Measurements from ENCODE around the gene BFSP2.

BFSP2 gene

DNA sequence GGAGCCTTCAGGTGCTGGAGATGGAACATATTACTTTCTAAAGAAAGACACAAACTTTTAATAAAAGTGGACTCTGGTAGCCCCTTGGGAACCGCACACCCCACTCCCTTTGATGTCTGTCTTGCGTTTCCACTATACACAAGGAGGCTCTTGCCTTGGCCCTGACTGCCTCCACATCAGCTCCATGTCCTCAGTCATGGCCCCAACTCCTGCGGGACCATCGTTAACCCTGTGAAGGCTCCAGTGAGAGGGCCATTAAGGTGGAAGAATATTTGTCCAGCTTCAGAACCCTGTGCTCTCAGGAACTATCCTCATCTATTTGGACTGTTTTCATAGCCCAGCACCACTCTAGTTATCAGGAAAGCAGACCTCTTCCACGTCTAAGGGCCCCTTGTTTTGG lies 16.1 kb upstream of the BFSP2 start:
- DNase-seq (ENCODE audit: low spot score): no peak

- no peak for DNase-seq (ENCODE audit: low spot score)
Measured at GRCh38 chr3:133384331-133385027, 15.4 kb upstream of the BFSP2 start.

DNA sequence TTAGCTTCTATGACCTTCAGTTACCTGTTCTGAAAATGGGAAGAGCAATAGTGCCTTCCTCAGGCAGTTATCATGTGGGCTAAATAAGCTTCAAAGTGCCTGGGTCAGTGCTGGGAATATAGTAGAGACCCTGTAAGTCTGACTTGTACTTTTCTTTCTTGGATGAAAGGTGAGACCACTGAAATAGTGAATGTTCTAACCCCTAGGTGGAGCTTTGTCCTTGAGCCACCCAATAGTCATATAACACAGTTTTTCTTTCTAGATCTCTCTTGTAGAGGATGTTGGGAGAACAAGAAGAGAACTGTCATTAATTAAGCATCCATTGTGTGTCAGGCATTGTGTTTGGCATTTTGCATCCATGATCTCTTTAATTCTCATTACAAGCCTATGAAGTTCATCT lies 13.0 kb upstream of the BFSP2 start:
- no peak for DNase-seq (ENCODE audit: low spot score)

DNA sequence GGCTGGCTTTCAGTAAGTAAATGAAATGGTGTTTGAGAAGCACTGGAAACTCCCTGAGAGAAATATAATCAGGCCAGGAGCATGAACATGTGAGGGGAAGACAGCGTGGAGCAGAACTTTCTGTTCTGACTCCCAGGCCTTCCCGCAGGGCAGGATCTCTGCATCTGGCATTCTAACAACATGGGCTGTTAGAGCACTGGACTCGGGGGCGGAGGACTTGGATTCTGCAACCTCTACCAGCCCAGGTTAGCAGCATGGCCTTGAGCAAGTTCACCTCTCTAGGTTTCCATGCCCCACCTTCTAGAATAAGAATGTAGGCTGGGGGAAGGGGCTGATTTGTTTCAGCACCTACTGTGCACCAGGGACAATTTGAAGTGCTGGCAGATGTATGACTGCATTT lies 12.5 kb upstream of the BFSP2 start:
- no peak for DNase-seq (ENCODE audit: low spot score)

DNA sequence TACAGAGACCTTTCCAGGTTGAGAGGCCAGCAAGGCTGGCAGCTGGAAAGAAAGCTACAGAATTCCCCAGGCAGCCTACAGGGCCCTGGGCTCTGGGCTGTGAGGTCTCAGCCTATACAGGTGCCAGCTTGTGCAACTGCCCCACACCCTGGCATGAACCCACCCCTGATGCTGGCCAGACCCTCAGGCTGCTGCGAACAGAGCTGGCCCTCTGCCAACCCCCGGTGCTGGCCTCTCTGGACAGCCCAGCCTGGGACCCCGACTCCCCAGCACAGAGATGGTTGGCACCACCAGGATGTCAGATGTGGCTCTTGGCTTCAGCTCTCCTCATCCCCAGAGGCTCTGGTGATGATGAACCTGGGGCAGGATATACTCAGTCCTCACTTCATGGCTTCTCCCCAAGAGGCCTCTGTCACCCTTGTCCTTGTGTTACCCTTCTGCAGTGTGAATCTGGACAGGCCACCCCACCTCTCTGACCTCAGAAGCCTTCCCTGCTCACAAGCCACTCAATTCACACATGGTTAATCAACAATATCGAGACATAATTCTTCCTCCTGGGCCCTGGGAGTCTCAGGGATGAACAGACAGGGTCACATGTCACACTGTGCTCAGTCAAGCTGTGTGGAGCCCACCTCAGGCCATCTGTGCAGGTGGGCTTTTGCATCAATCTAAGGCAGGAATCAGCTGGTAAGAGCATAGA lies 11.0 kb upstream of the BFSP2 start:
- DNase-seq (ENCODE audit: low spot score): no peak

DNA sequence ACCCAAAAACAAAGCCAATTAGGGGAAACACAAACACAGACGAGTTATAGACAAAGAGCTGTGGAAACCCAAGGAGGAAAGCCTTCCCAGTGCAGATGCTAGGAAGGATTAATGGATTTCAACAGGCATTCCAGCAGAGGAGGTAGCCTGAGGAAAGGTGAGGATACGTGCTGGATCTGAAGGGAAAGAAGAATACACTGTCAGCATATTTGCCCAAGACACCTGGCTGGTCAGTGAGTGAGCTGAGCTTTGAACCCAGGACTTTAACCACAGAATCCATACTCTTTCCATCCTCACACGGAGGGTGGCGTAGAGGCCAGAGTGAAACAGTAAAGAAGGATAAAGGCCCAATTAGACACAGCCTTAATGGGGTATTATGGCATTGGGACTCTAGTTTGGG lies 9.1 kb upstream of the BFSP2 start:
- DNase-seq (ENCODE audit: low spot score): no peak

DNA sequence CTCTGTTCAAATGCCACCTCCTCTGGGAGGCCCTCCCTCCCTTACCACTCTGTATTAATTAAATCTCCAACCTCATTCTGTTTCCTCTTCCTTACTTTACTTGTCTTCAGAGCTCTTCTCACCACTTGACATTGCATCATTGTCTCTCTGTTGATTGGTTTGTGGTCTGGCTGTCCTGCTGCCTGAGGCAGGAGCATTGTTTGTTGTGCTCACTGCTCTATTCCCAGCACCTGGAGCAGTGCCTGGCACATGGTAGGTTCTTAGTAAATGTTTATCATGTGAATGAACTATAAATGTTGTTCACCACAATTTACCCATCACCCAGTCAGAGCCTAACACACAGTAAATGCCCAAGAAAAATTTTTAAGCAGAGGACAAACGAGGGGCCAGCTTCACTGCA lies 6.7 kb upstream of the BFSP2 start:
- no peak for DNase-seq (ENCODE audit: low spot score)

GRCh38 chr3:133393691-133394474 lies 6.0 kb upstream of the BFSP2 start:
- no peak for DNase-seq (ENCODE audit: low spot score)

GRCh38 chr3:133394561-133395311 lies 5.1 kb upstream of the BFSP2 start:
- DNase-seq (ENCODE audit: low spot score): no peak

DNA sequence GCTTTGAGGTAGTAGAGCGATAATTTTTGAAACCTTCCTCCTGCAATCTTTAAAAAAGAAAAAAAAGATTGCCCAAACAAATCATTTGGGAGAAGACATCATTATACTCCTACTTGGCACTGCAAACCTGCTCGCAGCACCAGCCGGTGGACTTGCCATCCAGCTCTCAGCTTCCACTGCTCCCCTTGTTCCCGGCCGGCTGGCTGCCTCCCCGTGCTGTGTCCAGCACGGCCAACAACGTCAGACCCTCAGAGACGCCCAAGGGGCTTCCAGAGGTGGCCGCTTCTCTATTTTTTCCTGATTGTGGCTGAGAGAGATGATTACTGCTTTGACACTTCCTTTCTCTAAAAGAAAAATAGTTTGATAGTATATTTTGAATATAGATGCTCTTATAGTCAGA lies 3.0 kb upstream of the BFSP2 start:
- no peak for DNase-seq (ENCODE audit: low spot score)

DNA sequence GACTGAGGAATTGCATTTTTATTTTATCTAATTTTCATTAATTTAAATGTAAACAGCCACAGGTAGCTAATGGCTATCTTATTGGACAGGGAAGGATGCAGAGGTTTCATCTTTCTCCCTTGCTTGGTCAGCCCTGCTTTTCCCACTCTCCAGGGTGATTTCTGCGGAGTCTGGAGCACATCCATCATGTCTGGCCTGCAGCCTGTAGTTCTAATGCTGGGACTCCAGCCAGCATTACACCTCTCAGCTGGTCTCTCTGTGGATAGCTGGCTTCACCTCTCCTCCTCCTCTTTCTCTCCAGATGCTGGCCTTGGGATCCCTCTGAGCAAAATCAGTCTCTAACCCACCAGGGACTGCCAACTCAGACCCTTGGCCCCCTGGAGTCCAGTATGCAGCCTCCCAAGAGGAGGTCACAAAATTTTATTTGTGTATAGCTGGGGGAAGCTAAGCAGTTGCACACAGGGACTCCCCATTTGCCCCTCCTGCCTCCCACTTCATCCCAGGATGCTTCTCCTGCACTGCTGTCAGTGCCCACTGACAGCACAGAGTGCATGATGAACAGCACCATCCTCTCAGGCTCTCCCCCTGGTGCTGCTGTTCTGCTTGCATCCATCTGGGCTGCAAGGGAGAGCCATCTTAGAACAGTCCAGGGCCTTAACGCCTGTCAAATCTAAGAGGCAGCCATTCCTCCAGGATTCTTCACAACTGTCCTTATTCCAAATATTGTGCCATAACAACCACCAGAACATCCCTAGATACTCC lies 1.7 kb downstream of the BFSP2 start:
- DNase-seq (ENCODE audit: low spot score): no peak

DNA sequence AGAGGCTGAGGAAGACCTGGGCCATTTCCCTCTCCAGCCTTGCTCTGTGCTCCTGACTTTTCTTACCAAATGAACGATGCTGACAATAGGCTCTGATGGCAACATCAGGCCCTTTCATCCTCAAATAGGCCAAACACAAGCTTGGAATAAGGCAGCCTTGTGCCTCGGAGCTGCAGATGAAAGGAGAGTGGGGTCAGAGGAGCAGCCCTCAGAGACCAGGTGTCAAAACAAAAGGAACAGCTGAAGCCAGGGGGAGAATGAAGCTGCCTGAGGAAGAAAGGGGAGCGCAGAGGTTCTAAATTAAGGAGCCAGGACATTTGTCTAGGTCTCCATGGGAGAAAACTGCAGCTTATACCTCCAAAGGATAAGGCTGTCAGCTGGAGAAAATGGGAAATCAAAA lies 5.1 kb downstream of the BFSP2 start:
- DNase-seq (ENCODE audit: low spot score): no peak

DNA sequence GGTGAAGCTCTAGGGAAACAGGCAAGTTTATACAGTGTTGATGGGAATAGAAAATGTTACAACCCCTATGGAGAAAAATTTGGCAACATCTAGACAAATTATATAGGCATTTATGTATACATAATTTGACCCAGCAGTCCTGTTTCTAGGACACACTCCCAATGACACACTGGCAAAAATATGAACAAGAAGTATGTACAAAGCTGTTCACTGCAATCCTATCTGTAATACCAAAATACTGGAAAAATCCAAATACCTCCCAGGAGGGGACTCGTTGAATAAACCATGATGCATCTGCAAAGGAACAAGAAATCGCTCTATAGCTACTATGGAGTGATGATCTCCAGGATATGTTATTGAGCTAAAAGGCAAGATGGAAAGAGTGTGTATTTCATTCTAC lies 8.5 kb downstream of the BFSP2 start:
- no peak for DNase-seq (ENCODE audit: low spot score)

- no peak for DNase-seq (ENCODE audit: low spot score)
Measured at GRCh38 chr3:133408961-133409360, 9.1 kb downstream of the BFSP2 start.

DNA sequence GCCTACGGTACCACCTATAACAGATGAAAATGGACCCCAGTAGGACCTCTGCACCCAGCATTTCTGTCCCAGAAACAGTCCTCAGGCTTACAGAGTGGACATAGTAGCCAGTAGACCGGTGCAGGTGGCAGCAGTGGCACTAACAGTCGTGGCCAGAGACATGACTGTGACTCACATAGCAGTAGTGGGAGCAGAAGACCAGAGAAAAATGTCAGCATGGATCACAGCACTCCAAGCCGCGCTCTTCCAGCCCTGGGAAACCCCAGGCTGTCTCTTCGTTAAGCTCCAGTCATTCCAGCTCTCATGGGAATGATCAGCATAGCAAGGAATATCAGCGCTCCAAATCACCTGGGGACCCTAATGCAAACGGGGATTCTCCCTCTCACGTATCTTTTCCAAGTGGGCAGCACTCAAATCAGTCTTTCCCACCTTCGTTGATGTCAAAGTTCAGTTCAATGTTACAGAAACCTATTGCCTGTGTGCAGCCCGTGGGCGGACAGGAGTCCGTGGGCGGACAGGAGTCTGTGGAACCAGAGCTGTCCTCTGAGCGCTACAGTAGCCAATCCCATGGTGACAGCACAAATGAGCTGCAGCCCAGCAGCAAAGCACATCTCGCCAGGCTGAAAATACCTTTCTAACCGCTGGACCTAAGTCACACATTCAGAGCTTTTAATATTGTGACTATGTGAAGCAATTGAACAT lies 10.5 kb downstream of the BFSP2 start:
- DNase-seq (ENCODE audit: low spot score): no peak

GRCh38 chr3:133412183-133413132 lies 12.6 kb downstream of the BFSP2 start:
- no peak for DNase-seq (ENCODE audit: low spot score)

GRCh38 chr3:133413161-133414020 lies 13.5 kb downstream of the BFSP2 start:
- no peak for DNase-seq (ENCODE audit: low spot score)

- DNase-seq (ENCODE audit: low spot score): no peak
Measured at GRCh38 chr3:133414021-133414392, 14.2 kb downstream of the BFSP2 start.

- no peak for DNase-seq (ENCODE audit: low spot score)
Measured at GRCh38 chr3:133418361-133418760, 18.5 kb downstream of the BFSP2 start.

Measured in hematopoietic multipotent progenitor cell treated with erythropoietin and hydrocortisone succinate and interleukin-3 and kit ligand, for 17 days (in vitro differentiated cells).